Activated CD4-positive, alpha-beta T cell treated with anti-CD3 and anti-CD28 coated beads for 1 hour (primary cell): ENCODE measurements around the gene RAB11B.
"Not testable (repeated sequence)": the region's sequence is repeated elsewhere in the genome, so short reads cannot be mapped to it uniquely, and the experiment has no call there.

Source experiments
- DNase-seq: peaks from one replicate; pipeline ENCODE4 v3.0.0-alpha.2; 2020

The RAB11B gene

DNA sequence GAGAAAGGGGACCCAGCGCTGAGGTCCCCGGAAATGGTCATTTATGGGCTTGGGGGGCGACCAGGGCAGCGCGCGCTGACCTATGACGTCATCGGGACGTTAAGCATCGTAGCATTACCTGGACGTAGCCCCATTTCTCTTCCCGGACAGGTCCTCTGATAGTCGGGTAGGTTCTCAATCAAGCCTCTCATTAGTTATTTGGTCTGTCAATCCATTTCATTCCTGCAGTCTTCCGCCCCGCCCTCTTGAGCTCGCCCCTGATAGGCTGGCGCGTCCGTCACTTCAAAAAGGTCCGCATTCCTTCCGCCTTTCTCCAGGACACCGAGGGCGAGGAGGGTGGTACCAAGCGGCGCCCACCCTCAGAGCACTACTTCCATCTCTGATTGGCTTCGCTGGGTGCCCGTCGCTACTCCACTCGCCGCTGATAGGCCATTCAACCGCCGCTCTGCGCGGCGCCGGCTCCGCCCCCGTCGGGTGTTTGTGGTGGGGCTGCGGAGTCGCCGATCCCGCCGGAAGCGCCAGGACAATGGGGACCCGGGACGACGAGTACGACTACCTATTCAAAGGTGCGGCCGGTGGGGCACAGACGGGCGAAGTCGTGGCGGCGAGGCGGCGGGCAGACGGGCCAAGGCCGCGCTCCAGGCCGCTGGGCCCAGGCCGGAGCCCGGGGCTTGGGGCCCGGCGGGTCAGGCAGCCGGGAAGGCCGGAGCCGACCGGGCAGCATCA is at the start of gene RAB11B:
TSS of gene RAB11B (plus strand) at position 470 of the 726 bp plus-strand sequence. CDS start at position 527, 57 bp downstream.
- peak; percentile 96 for DNase-seq

DNA sequence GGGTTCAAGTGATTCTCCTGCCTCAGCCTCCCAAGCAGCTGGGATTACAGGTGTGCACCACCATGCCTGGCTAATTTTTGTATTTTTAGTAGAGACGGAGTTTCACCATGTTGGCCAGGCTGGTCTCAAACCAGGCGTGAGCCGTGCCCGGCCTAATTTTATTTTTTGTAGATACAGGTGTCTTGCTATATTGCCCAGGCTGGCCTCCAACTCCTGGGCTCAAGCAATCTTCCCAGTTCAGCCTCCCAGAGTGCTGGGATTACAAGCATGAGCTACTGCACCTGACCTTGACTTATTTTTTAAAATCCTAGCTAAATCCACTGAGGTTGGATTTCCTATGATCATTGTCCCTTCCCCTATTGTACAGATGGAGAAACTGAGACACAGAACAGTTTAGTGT is 48.7 kb upstream of the RAB11B start:
- not testable (repeated sequence) for DNase-seq

GRCh38 chr19:8342316-8342683 is 47.9 kb upstream of the RAB11B start:
- DNase-seq = no peak

GRCh38 chr19:8342684-8343482 is 47.3 kb upstream of the RAB11B start, which contains the start of gene KANK3:
KANK3 (minus strand) TSS chr19:8343262; CDS start chr19:8337828, 5,434 bp downstream.
- peak; percentile 84 for DNase-seq

DNA sequence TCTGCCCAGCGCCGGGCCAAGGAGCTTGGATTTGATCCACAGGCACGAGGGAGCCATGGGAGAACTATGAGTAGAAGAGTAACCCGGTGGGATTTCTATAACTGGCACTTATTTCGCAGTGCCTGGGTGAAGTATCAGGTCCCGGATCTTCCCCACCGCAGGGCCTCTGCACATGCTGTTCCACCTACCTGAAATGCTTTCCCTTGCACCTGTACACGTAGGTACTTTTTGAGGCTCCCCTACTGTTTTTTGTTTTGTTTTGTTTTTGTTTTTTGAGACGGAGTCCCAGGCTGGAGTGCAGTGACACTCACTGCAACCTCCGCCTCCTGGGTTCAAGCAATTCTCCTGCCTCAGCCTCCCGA is 46.7 kb upstream of the RAB11B start:
- no peak for DNase-seq

DNA sequence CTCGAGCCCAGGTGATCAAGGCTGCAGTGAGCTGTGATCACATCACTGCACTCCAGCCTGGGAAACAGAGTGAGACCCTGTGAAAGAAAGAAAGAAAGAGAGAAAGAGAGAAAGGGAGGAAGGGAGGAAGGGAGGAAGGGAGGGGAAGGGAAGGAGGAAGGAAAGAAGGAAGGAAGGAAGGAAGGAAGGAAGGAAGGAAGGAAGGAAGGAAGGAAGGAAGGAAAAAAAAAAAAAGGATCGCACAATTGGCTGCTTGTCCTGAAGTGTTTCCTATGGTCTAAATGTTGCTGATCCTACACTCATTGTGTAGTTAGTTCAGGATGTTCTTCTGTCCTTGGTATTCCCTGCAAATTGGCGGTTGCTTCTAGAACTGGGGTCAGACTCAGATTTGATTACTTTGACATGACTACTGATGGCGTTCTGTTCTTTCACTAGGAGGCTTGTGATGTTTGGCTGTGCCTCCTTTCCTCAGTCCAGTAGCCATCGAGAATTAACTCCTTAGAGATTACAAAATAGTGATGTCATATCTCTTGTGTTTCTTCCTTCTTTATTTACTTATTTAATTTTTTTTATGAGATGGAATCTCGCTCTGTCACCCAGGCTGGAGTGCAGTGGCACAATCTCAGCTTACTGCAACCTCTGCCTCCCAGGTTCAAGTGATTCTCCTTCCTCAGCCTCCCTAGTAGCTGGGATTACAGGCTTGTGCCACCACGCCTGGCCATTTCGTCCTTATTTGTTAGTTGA is 40.4 kb upstream of the RAB11B start:
- DNase-seq = not testable (repeated sequence)

GRCh38 chr19:8352134-8352827 is 37.9 kb upstream of the RAB11B start:
- DNase-seq = no peak

DNA sequence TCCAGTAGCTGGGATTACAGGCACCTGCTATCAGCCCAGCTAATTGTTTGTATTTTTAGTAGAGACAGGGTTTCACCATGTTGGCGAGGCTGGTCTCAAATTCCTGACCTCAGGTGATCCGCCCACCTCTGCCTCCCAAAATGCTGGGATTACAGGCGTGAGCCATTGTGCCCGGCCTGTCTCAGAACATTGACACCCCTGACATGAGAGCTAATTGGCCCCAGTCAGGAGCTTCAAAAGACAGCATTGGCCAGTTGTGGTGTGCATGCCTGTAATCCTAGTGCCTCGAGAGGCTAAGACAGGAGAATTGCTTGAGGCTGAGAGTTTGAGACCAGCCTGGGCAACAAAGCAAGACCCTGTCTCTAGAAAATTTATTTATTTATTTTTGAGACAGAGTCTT is 37.3 kb upstream of the RAB11B start:
- not testable (repeated sequence) for DNase-seq

GRCh38 chr19:8355631-8356402 is 34.3 kb upstream of the RAB11B start:
- DNase-seq = no peak

DNA sequence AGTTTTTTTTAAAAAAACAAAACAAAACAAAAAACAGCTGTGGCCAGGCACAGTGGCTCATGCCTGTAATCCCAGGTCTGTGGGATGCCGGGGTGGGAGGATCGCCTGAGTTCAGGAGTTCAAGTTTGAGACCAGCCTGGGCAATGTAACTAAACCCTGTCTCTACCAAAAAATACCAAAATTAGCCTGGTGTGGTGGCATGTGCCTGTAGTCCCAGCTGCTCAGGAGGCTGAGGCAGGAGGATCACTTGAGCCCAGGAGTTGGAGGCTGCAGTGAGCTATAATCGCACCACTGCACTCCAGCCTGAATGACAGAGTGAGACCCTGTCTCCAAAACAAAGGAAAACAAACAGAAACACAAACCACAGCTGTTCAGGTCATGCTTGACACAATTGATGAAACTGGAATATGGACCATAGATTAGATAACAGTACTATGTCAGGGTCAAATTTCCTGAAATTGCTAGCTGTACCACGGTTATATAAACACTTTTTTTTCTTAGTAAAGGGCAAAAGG is 33.1 kb upstream of the RAB11B start:
- DNase-seq = no peak

GRCh38 chr19:8358948-8359347 is 31.2 kb upstream of the RAB11B start:
- no peak for DNase-seq

GRCh38 chr19:8360196-8360595 is 30.0 kb upstream of the RAB11B start:
- no peak for DNase-seq

- DNase-seq = no peak
Measured at GRCh38 chr19:8361921-8362793, 28.0 kb upstream of the RAB11B start.

DNA sequence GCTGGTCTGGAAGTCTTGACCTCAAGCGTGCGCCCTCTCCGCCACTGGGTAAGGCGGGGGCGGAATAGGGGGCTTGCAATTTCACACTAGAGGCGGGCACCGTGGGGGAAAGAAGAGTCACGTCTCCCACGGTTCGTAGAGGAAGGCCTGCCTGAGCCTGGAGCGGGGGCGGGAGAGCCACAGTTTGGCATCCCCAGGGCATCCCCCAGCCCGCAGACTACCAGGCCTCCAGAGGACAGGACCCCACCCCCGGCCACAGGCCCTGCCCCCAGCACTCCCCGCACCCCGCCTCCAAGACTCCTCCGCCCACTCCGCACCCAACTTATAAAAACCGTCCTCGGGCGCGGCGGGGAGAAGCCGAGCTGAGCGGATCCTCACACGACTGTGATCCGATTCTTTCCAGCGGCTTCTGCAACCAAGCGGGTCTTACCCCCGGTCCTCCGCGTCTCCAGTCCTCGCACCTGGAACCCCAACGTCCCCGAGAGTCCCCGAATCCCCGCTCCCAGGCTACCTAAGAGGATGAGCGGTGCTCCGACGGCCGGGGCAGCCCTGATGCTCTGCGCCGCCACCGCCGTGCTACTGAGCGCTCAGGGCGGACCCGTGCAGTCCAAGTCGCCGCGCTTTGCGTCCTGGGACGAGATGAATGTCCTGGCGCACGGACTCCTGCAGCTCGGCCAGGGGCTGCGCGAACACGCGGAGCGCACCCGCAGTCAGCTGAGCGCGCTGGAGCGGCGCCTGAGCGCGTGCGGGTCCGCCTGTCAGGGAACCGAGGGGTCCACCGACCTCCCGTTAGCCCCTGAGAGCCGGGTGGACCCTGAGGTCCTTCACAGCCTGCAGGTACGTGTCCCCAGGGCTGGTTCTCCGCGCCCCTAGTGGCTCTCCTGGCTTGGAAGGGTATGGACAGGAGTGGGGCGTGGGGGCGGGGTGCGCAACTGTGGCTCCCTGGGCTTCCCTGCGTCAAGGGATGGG is 26.1 kb upstream of the RAB11B start, which contains the start of gene ANGPTL4:
TSS of gene ANGPTL4 (plus strand) at position 353 of the 969 bp plus-strand sequence. CDS start at position 520, 167 bp downstream.
- peak; percentile 22 for DNase-seq

DNA sequence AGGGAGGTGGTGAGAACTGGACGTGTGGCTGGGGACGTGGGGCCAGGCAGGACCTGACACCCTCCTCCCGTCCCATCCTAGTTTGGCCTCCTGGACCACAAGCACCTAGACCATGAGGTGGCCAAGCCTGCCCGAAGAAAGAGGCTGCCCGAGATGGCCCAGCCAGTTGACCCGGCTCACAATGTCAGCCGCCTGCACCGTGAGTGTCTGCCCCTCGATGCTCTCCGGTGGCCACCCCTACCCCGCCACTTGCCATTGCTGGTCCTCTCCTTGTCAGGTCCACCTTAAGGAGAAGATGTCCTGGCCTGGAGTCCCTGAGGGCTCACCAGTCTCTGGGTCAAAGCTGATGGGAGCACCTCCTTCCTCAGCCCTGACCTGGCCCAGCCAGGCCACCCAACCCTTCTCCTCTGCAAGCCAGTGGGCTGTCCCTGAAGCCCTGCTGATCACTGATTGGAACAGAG is 24.0 kb upstream of the RAB11B start:
- no peak for DNase-seq

DNA sequence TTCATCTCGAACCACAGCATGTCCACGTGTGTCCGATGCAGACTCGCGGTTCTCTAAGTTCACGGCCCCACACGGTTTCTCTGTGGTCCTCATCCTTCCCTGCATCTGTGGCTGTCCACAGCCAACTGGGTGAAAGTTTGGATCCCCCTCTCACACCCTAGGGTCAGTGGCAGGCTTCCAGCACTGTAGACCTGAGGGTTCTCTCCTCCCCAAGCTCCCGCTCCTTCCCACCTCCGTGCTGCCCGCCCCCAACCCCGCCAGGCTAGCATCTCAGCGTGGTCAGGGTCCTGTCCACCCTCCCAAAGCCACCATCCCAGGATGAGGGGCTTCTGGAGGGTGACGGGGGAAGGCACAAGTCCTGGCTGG is 23.2 kb upstream of the RAB11B start:
- no peak for DNase-seq

GRCh38 chr19:8367327-8368001 is 22.7 kb upstream of the RAB11B start:
- DNase-seq = no peak

- no peak for DNase-seq
Measured at GRCh38 chr19:8370176-8371010, 19.8 kb upstream of the RAB11B start.
